ENCODE measurements around the gene MYOD1.
A peak's percentile ranks its signal among the peaks of the same experiment; 100 is the strongest.

The MYOD1 gene

DNA sequence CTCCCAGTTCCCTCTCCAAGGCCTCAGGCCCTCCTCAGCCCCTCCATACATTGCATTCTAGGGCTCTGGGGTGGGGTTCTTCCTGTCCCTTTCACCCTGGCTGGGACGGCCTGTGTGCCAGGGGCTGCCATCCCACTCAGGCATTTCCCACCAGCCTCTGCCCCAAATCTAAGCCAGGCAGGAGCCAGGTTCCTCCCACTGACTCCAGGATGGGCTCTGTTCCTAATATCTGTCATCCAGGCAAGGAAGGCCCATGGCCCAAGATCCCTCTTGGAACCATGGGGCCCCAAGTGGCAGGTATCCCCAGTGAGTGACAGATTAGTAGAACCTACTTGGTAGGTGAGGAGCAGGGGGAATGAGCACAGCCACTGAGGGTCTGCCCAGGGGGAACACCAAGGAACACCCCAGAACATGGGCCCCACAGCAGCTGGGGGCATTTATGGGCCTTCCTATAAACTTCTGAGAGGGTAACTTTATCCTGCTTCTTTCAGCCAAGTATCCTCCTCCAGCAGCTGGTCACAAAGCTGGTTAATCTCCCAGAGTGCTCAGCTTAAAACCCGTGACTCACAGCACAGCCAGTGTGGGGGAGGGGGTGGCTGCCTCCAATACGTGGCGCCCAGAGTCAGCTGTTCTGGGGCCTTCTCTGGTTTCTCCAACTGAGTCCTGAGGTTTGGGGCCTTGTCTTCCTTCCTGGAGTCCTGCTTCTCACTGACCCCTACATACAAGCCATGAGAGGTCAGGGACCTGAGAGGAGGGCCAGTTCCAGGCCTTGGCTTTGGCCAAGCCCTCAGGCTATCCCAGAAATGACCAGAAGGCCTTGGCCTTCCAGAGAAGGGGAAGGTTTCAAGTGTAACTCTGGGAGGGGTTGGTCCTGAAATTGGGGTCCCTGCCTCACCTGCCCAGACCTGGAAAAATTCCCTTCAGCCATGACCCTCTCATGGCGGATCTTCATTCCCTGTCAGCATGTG lies 19.9 kb upstream of the MYOD1 start:
- no peak for DNase-seq
- intact Hi-C loops (cut with DNase I): no loop called here

DNA sequence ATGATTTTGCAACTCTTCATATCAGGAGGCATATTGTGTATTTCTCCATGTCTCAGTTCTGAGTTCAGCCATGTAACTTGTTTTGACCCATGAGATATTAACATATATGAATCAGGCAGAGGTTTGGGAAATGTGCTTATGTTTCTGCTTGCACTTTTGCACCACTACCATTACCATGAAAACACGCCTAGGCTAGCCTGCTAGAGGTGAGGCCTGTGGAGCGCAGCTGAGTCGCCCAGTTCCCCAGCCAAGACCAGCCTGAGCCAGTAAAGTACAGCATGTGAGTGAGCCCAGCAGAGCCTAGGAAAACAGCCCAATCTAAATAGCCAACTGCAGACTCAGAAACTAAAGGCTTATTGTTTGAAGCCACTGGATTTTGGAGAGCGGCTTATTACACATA lies 18.4 kb upstream of the MYOD1 start:
- intact Hi-C loops (cut with DNase I): no loop called here
- peak in 1 of 42 donors; percentile 20 for DNase-seq

DNA sequence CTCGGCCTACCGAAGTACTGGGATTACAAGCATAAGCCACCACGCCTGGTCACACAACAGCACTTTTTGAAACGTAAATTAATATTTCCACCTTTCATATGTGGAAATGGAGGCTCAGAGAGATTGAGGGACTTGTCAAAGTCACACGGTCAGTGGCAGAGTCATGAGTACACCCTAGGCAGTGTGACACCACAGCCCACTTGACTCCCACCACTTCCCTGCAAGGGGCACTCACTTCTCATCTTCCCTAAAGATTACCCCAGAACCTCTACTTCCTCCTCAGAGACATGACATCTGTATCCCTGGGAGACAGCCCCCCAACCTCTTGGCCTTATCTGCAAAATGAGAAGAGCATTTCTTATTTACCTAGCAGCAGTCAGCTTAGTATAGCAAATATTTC lies 16.5 kb upstream of the MYOD1 start:
- DNase-seq: no peak
- intact Hi-C loops (cut with DNase I): no loop called here

DNA sequence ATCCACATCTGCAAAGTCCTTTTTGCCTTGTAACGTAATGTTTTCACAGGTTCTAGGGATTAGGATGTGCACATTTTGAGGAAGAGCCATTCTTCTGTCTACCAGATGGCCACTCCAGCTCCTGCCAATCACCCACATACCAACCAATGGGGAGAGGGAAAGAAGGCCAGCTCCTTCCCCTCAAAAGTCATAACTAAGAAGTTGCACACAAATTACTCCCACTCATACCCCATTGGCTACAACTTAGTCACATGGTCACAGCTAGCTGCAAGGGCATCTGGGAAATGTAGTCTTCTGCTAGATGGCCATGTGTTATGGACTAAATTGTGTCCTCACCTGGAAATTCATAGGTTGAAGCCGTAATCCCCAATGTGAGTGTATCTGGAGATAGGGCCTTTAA lies 15.4 kb upstream of the MYOD1 start:
- no peak for DNase-seq
- intact Hi-C loops (cut with DNase I): no loop called here

DNA sequence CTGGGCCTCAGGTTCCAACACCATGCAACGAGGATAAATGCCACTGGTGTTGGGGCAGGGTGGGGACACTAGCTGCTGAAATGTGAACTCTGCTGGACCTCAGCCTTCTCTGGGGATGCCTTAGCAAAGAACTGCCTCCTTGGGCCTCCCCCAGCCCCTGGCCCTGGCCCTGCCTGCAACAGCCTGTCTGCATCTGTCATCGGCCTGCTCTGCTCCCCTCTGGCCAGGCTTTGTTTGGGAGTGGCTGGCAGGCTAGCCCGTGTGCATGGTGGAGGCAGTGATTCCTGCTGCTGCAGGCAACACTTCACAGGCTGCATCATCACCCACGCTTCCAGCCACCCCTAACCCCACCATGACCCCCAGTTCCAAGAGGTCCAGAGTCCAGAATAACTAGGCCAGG lies 11.5 kb upstream of the MYOD1 start:
- DNase-seq: no peak
- intact Hi-C loops (cut with DNase I): no loop called here

DNA sequence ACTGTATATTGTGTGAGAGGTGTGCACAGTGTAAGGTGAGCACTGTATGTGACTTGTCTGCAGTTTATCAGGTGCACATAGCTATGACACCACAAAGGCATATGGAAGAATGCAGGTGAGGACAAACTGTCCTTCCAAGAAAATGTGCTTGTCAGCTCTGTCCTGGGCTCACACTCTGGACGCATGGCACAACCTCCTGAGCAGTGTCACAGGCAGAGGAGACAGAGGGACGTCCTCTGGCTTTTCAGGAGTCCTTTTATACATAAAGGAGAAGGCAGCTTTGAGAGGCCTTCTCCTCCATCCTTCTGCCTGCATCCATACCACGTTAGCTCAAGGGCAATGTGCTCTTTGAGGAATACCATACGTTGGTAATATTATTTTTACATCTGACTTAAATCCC lies 7.5 kb upstream of the MYOD1 start:
- intact Hi-C loops (cut with DNase I): no loop called here
- DNase-seq: no peak

DNA sequence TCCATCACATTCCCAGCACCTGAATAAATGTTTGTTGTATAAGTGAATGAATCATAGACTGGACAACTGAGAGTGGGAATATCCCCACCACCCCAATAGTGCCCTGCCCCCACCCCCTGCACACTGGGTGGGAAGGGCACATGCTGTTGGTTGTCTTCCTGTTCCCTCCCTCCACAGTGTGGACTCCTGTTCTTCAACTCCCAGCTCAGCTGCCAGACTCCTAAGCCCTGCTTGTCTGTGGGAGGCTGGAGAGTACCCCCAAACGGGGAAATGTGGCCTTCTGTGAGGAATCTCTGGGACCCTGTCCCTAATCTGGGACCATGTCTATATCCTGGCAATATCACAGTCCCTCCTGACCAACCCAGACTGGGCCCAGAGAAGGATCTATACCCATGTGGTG lies 5.5 kb upstream of the MYOD1 start:
- intact Hi-C loops (cut with DNase I): no loop called here
- no peak for DNase-seq

DNA sequence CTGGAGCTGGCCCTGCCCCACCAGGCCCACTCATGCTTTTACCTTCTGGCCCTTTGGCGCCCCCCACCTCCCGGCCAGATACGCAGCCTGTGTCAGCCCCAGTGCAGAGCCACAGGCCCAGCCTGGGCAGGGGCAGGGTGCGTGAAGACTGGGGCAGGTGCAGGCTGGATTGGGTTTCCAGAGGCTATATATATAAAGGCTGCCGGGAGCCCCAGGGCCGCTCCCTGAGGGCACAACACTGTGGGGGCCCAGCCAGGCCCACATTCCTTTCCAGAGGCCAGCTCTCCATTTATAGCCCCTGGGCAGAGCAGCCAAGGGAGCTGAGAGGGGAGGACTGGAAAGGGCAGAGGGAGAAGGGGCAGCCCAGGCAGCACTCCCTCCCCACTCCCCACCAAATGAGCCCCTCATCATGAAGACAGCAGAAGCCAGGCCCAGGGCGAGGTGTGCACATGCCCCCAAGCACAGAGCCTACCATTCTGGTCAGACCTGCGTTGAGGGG lies 5.0 kb upstream of the MYOD1 start:
- intact Hi-C loops (cut with DNase I): no loop called here
- no peak for DNase-seq

DNA sequence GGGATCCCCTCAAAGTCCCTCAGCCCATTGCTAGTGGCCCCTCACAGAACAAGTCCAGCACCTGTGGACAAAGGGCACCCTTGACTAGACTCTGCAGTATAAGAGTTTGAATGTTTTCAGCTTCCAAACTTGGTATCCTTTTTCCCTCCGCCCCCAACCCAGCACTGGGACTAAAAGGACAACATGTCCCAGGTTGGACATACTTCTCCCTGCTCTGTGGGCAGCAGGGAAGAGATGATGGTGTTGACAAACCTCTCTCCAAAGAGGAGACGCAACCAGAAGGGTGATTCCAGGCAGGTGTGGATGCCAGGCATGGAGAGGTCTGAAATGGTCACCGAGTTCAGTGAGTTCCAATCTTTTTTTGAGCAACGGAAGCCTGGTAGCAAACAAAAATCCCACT lies 4.5 kb upstream of the MYOD1 start:
- intact Hi-C loops (cut with DNase I): no loop called here
- no peak for DNase-seq

DNA sequence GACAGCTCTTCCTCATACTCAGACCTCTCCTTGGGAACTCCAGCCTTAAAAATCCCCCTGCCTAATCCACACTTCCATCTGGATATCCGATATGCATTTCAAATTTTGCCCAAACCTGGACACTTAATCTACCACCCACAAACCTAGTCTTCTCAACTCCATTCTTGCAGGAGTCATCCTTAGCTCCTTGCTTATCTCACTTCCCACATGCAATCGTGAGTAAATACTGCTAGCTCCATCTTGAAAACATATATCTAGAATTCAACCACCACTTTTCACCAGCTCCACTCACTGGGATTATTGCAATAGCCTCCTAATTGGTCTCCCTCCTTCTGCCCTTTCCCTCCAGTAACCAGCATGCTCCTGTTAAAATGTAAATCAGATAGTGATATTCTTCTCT lies 2.6 kb upstream of the MYOD1 start:
- intact Hi-C loops (cut with DNase I): no loop called here
- DNase-seq: no peak

DNA sequence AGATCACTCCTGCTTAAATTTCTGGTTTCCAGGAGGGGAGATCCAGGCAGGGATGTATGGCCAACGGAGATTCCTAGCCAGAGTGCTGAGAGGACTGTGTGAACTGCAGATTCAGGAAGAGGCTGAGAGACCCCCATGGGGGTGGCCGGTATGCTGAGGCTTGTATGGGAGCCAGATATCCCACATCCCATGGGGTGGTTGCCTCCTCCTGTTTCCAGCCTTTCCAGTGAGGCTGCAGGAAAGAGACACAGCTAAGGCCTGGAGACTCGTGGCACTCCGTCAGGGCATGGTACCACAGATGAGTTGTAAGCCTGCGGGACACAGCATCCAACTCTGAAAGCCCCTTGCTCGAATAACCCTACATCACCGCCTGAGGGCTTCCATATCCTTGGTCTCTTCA lies 1.4 kb upstream of the MYOD1 start:
- intact Hi-C loops (cut with DNase I): no loop called here
- DNase-seq: peak in 1 of 42 donors; percentile 15

DNA sequence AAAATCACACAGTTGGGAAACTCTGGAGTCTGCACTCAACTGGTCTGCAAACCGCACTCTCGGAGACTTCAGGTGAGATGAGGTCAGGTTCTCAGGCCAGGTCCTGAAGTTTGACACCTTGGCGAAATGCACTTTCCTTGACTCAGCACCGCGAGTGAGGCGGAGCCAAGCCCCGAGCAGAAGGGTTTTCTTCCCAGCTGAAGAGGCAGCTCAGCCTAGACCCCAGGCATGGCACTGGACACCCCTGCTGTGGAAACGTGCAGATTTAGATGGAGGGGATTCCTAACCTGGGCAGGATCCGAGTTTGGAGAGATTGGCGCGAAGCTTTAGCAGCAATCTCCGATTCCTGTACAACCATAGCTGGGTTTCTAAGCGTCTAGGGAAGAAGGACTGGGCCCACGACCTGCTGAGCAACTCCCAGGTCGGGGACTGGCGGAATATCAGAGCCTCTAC lies 835 bp upstream of the MYOD1 start:
- no peak for DNase-seq
- intact Hi-C loops (cut with DNase I): no loop called here

DNA sequence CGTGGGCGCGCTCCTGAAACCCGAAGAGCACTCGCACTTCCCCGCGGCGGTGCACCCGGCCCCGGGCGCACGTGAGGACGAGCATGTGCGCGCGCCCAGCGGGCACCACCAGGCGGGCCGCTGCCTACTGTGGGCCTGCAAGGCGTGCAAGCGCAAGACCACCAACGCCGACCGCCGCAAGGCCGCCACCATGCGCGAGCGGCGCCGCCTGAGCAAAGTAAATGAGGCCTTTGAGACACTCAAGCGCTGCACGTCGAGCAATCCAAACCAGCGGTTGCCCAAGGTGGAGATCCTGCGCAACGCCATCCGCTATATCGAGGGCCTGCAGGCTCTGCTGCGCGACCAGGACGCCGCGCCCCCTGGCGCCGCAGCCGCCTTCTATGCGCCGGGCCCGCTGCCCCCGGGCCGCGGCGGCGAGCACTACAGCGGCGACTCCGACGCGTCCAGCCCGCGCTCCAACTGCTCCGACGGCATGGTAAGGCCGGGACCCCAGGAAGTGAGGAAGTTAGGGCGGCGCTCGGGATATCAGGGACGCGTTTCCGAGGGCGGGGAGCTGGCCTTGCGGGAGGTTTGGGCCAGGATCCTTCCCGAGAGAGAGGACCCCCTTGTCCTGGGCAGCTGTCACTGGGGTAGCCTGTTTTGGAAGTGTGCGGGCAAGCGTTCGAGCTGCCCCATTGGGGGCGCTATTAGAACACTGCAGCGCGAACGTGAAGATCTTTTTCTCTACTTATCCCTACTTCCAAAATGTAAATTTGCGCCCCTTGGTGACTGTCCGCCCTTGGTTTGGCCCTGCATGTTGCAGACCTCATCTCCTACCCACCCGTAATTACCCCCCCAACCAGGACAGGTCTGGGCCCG lies 796 bp downstream of the MYOD1 start:
- intact Hi-C loops (cut with DNase I): no loop called here
- DNase-seq: no peak

DNA sequence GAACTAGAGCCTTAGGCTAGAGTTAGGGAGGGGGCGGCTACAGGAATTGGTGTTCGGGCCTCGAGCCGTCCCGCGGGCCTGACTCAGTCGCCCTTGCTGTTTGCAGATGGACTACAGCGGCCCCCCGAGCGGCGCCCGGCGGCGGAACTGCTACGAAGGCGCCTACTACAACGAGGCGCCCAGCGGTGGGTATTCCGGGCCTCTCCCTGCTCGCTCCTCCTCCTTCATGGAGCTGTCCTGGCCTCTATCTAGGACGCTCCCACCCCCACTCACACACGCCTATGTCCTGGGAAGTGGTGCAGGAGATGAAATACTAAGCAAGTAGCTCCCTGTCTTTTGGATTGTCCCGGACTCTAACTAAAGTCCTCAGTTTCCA lies 1.4 kb downstream of the MYOD1 start:
- DNase-seq: no peak
- intact Hi-C loops (cut with DNase I): no loop called here

DNA sequence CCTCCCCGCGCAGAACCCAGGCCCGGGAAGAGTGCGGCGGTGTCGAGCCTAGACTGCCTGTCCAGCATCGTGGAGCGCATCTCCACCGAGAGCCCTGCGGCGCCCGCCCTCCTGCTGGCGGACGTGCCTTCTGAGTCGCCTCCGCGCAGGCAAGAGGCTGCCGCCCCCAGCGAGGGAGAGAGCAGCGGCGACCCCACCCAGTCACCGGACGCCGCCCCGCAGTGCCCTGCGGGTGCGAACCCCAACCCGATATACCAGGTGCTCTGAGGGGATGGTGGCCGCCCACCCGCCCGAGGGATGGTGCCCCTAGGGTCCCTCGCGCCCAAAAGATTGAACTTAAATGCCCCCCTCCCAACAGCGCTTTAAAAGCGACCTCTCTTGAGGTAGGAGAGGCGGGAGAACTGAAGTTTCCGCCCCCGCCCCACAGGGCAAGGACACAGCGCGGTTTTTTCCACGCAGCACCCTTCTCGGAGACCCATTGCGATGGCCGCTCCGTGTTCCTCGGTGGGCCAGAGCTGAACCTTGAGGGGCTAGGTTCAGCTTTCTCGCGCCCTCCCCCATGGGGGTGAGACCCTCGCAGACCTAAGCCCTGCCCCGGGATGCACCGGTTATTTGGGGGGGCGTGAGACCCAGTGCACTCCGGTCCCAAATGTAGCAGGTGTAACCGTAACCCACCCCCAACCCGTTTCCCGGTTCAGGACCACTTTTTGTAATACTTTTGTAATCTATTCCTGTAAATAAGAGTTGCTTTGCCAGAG lies 2.0 kb downstream of the MYOD1 start:
- DNase-seq: no peak

DNA sequence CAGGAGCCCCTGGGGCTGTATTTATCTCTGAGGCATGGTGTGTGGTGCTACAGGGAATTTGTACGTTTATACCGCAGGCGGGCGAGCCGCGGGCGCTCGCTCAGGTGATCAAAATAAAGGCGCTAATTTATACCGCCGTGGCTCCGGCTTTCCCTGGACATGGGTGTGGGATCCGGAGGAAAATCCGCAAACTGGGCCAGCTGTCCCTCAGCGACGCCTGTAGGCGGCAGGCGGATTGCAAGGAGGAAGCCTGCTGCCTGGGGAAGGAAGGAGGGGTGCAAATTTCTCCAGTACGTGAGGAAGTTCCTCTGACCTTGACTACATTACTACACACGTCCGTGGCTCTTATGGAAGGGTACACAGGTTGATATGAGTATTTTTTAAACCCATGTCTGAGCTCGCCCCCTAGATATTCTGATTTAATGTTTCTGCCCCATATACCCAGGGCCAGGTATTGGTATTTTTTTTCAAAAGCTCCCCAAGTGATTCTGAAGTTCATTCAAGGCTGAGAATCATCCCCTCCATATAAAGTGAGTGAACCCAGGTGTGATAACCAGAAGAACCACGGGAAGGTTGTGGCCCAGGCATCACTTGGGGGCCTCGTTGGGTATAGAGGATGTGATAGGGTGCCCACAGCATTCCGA lies 2.8 kb downstream of the MYOD1 start:
- no peak for DNase-seq
- intact Hi-C loops (cut with DNase I): no loop called here

More for the DNA sequence above, 2.0 kb downstream of the MYOD1 start:
- intact Hi-C loops (cut with DNase I): no loop called here

DNA sequence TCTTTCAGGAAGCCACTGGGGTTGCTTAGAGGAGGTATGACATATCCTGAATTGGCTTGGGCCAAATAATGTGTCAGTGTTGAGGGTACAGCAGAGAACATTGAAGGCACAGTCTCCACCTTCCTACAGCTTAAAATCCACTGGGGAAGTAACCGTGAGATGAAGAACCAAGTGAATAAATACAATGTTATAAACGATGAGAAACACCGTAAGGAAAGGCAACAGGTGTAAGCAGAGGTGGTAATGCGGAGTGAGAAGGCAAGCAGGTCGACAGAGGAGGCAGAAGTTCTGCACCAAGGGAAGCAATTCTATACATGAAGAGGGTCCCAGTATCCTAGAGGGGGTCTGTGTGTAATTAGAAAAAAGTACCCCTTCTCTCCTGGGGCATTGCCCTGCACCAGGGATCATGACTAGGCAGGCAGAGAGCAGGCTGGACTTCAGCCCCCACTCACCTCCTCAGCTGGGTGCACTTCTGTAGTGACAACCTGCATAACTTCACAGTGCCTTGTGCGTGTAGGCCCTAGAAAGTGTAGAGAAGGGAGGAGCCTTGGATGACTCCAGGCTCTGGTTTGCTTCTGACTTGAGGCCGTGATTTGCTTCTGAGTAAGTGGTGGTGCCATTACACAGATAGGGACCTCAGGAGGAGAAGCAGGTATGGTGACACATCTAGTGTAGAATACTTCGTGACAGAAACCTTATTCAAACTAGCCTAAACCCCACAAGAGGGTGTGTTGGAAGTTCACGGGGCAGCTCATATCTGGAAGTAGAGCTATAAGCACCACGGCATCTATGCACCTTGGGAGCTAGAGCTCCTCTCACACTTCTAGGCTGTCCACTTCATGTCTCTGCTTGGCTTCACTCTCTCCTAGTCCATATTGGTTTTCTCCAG lies 4.9 kb downstream of the MYOD1 start:
- intact Hi-C loops (cut with DNase I): no loop called here

DNA sequence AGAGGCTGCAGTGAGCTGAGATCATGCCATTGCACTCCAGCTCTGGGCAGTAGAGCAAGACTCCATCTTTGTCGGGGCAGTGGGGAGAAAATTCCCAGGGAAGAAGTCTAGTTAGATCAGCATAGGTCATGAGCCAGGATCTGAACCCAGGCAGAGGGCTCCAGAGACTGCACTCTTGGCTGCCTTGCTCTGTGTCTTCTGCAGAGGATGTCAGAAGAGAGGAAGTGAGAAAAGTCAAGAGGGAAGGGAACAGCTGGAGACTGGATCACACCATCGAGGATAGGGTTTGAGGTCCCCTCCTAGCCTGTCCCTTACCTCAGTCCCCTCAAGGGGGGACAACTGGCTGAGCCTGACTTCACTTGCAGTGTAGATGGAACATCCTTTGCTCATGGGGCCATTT lies 5.8 kb downstream of the MYOD1 start:
- intact Hi-C loops (cut with DNase I): no loop called here
- DNase-seq: no peak

More for the DNA sequence above, 4.9 kb downstream of the MYOD1 start:
- no peak for DNase-seq
